IPS-NIHi11 (cell line): ENCODE data around the gene THSD4.
"Not testable (repeated sequence)": the region's sequence is repeated elsewhere in the genome, so short reads cannot be mapped to it uniquely, and the experiment has no call there.

ENCODE experiments used
- DNase-seq: peaks from one replicate; pipeline ENCODE4 v3.0.0; 2012; ENCODE audit warnings: mixed read lengths, low spot score

The THSD4 gene

GRCh38 chr15:71189718-71190117, 74.4 kb downstream of the THSD4 start:
- DNase-seq: no peak

DNA sequence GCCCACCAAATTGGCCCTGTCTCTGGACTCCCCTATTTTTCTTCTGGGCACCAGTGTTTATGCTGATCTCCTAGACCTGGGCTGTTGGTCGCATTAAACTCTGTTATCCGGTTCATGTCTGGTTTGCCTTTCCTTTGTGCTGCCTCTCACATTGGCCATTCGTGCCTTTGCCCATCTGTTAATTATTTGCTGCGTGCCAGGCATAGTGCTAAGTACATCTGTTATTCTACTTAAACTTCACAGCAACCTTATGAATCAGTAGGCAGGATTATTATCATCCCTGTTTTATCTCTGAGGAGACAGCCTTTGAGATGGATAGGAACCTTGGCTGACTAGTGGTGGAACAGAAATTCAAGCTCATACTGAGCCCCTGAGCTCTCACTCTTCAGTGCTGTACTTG, 76.0 kb downstream of the THSD4 start:
- DNase-seq: no peak

DNA sequence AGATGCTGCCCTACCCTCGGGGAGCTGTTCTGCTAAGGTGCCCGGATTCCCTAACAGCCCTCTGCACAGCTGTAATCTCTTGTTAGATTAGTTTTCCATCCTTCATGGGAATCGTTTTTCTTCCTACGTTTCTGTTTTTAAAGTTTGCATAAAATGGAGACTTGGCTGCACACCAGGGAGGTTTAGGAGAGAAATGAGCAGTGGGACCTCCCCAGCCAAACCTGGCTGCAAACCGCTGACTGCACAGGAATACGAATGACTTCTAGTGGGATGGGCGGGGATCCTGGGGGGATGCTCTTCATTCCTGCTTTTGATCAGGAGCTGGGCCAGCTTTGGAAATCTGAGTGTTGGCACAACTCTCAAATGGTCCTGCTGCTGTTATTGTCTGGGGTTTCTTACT, 77.5 kb downstream of the THSD4 start:
- DNase-seq: no peak

DNA sequence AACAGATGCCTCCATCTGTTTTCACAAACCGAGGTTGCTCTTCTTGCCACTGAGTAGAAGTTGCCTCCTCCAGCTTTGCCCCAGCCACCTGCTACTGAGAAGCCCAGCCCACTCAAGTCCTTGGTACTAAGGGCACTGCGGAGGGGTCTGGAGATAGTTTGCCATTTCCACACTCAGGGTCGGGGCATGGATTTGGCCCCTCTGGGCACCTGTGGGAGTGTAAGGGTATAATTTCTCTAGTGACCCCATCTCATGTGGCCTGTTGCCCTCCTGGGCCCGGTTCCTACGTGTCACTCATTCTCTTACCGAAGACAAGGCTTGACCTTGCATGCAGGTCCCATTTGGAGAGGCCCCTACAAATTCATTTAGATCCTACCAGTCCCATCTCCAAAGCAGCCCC, 79.0 kb downstream of the THSD4 start:
- no peak for DNase-seq

- DNase-seq: peak; percentile 78
Measured at GRCh38 chr15:71195242-71195641, 80.0 kb downstream of the THSD4 start.

DNA sequence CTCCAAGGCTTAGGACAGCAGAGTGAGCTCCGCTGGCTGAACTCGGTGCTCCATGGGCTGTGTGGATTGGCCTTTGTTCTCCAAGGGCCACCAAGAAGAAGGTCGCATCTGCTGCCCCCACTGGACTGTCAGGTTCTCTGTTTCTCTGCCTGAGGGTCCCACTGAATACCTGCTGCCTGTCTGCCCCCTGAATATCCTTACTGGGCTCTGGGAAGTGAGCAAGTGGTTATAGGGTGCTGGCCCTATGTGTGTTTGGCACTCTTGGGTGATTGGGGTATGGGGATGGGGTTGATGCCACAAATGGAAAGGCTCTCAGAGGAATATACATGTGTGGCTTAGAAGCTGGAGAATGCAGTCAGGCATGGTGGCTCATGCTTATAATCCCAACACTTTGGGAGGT, 82.3 kb downstream of the THSD4 start:
- no peak for DNase-seq

GRCh38 chr15:71198846-71199245, 83.6 kb downstream of the THSD4 start:
- no peak for DNase-seq

GRCh38 chr15:71199384-71200351, 84.4 kb downstream of the THSD4 start:
- DNase-seq: no peak

- no peak for DNase-seq
Measured at GRCh38 chr15:71201477-71201876, 86.2 kb downstream of the THSD4 start.

GRCh38 chr15:71202712-71203111, 87.4 kb downstream of the THSD4 start:
- DNase-seq: no peak

- peak; percentile 70 for DNase-seq
Measured at GRCh38 chr15:71203586-71204474, 88.6 kb downstream of the THSD4 start.

- DNase-seq: no peak
Measured at GRCh38 chr15:71207141-71207540, 91.9 kb downstream of the THSD4 start.

DNA sequence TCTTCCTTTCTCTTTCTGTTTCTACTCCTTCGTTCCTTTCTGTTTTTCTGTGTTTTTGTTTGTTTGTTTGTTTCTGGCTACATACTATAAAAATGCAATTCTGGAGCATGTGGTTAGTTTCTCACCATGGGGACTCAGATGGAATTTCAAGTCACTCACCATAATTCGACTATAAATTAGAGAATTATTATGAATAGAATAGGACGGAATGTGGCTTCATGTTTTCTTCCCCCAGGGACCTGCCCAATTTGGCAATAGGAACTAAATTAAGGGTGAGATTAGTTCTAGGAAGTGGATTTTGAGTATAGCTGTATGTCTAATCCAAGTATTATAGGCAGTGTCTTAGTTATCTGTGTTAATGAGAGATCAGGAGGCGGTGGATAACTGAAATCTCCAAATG, 96.9 kb downstream of the THSD4 start:
- DNase-seq: no peak

DNA sequence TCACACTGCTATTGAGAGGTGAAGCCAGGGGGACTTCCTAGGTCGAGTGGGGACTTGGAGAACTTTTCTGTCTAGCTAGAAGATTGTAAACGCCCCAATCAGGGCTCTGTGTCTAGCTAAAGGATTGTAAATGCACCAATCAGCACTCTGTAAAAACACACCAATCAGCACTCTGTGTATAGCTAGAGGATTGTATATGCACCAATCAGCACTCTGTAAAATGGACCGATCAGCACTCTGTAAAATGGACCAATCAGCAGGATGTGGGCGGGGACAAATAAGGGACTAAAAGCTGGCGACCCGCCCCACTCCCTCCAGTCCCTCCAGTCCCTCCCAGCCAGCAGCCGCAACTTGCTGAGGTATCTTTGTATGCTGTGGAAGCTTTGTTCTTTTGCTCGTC, 98.7 kb downstream of the THSD4 start:
- DNase-seq: not testable (repeated sequence)

DNA sequence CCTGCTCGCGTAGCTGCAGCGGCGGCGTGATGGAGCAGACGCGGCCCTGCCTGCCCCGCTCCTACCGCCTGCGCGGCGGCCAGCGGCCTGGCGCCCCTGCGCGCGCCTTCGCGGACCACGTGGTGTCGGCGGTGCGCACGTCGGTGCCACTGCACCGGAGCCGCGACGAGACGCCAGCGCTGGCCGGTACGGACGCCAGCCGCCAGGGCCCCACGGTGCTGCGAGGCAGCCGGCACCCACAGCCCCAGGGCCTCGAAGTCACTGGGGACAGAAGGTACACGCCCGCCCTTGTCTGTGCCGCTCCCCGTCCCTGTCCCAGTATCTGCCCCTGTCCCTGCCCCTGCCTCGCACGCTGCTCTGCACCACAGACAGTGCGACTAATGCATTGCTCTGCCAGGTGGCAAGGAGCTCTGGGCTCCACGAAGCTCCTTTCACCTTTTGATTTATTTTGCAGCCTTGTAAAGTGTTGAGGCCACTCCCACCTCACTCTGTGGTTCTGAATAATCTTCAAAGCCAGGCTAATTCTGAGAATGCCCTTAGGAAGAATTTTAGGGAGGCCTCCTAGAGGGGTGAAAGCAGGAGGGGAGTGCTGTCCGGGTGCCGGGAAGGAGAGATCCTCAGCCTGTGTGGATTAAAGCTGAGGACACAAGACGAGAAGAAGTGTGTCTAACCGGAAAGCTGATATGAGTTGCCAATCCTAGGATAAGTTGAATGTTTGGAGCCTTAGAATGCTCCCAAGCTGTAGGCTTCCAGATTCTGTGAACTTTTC, 100.0 kb downstream of the THSD4 start:
- no peak for DNase-seq

- DNase-seq: no peak
Measured at GRCh38 chr15:71218272-71218805, 103.1 kb downstream of the THSD4 start.

GRCh38 chr15:71219101-71219500, 103.8 kb downstream of the THSD4 start:
- no peak for DNase-seq

- DNase-seq: no peak
Measured at GRCh38 chr15:71219645-71220044, 104.4 kb downstream of the THSD4 start.

DNA sequence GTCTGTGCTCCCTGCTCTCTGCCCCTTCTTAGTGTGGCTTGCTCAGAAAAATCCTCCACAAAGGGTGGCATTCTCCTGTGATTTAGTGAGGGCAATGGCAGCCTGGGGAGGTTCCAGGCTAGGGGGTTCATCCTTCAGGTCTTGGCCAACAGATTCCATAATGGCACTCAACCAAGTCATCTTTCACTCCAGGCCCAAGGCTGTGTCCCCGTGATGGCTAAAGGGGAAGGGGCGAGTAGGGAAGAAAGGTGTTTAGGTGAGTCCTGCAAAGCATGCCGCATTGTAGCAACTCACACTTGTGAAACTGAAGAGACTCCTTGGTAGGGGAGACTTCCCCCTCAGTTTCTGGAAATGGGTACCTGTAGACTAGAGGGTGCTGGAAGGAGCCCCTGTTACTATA, 105.6 kb downstream of the THSD4 start:
- no peak for DNase-seq

DNA sequence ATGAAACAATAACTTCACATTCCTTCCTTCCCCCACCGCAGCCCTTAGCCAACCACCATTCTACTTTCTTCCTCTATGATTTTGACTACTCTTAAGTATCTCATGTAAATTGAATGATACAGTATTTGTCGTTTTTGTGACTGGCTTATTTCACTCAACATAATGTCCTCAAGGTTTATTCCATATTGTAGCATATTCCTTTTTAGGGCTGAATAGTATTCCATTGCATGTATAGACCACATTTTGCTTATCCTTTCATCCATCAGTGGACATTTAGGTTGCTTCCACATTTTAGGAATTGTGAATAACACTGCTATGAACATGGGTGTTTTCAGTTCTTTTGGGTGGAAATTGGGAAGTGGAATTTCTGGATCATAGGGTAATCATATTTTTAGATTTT, 106.1 kb downstream of the THSD4 start:
- no peak for DNase-seq

DNA sequence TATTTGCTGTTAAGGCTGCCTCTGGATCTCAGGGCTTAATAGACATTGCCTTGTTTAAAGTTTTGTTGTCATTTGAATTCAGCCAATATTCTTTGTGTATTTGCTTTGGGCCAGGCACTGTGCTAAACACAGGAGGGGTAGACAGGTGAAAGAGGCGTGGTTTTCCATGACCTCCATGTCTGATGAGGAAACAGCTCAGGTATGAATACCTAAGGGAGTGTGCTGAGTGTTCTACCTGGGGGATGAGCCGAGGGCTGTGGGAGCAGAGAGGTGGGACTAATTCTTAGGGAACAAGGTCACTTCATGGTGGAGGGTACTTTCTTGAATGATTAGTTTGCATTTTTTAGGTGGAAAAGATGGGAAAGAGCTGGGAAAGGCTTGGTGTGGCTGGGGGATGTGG, 108.2 kb downstream of the THSD4 start:
- no peak for DNase-seq

DNA sequence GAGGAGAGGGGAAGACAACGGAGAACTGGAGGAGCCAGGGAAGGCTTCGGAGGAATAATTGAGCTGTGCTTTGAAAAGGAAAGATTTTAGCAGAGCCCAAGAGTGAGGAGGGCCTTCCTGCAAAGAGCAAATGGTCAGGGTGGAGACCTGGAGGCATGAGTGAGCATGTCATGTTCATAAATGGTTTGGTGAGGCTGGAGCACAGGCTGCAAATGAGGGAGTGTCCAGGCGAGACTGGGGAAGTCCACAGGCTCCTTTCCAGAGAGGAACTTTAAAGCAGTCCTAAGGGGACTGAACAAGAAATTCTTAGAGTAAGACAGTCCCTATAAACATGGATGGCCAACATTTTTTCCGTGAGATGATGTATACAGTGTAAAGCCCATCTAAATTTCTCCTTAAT, 108.8 kb downstream of the THSD4 start:
- DNase-seq: no peak
